ENCODE measurements around the gene FZD1. TPM values are rescaled to one million over a fixed set of nuclear protein-coding genes. Genes with fewer than 3 reads are reported as not detected.

The FZD1 gene
- total and polyA plus RNA-seq, 2 donors (not counting 1 experiment from before 2014, with no cell fraction given), result 7.6 to 12.6 TPM

GRCh38 chr7:91243591-91244301, 20.5 kb upstream of the FZD1 start:
- Histone ChIP-seq H3K27ac (ENCODE audit: insufficient read depth, low read length) (no peak overlapping the region), H4K20me1 (ENCODE audit: control insufficient read depth, extremely low read depth, insufficient read depth, low read length) (no peaks in the 10 kb centered on the region), H3K4me3 (replicated peaks in 1 of 4; ENCODE audit: control extremely low read depth in 1 of 4, insufficient read depth in 1 of 4, low read depth in 3 of 4, low read length in 4 of 4) (no peak overlapping the region), H3K79me2 (ENCODE audit: control insufficient read depth, insufficient read depth, low read length) (no peaks in the 10 kb centered on the region), H3K4me2 (ENCODE audit: extremely low read depth, insufficient read depth, low read length) (no peak overlapping the region), H2AFZ (ENCODE audit: low read length) (no peak overlapping the region), H3K4me1 (ENCODE audit: control insufficient read depth, extremely low read depth, insufficient read depth, low read length) (peaks cover 14% of the 10 kb centered on the region), H3K9ac (ENCODE audit: insufficient read depth, low read length) (no peak overlapping the region), H3K9me3 (ENCODE audit: control insufficient read depth, insufficient read depth, low read depth, low read length) (no peaks in the 10 kb centered on the region), H3K27me3 (ENCODE audit: control insufficient read depth, insufficient read depth, low read length) (no peaks in the 10 kb centered on the region), H3K36me3 (ENCODE audit: control insufficient read depth, insufficient read depth, low read length) (no peaks in the 10 kb centered on the region)
- TF ChIP-seq EZH2 (IDR thresholded peaks at IDR 0.05; ENCODE audit: low read length, missing control alignments), result no peak
- TF ChIP-seq, protein P1, sequence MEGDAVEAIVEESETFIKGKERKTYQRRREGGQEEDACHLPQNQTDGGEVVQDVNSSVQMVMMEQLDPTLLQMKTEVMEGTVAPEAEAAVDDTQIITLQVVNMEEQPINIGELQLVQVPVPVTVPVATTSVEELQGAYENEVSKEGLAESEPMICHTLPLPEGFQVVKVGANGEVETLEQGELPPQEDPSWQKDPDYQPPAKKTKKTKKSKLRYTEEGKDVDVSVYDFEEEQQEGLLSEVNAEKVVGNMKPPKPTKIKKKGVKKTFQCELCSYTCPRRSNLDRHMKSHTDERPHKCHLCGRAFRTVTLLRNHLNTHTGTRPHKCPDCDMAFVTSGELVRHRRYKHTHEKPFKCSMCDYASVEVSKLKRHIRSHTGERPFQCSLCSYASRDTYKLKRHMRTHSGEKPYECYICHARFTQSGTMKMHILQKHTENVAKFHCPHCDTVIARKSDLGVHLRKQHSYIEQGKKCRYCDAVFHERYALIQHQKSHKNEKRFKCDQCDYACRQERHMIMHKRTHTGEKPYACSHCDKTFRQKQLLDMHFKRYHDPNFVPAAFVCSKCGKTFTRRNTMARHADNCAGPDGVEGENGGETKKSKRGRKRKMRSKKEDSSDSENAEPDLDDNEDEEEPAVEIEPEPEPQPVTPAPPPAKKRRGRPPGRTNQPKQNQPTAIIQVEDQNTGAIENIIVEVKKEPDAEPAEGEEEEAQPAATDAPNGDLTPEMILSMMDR (conservative IDR thresholded peaks at IDR 0.05 in 1 of 2, IDR thresholded peaks at IDR 0.05 in 1 of 2; ENCODE audit: low read depth in 1 of 2, low read length in 2 of 2), result no peak
- DNase-seq (ENCODE audit: low read depth in 2 of 2), result peak; percentile 43 to 49

- Histone ChIP-seq H3K27me3 (ENCODE audit: control insufficient read depth, insufficient read depth, low read length) (no peaks in the 10 kb centered on the region), H3K27ac (ENCODE audit: insufficient read depth, low read length) (no peak overlapping the region)
- TF ChIP-seq EZH2 (IDR thresholded peaks at IDR 0.05; ENCODE audit: low read length, missing control alignments), result no peak
- TF ChIP-seq, protein P1 (conservative IDR thresholded peaks at IDR 0.05 in 1 of 2, IDR thresholded peaks at IDR 0.05 in 1 of 2; ENCODE audit: low read depth in 1 of 2, low read length in 2 of 2), result no peak
Observed at GRCh38 chr7:91247500-91247899, 16.7 kb upstream of the FZD1 start.

DNA sequence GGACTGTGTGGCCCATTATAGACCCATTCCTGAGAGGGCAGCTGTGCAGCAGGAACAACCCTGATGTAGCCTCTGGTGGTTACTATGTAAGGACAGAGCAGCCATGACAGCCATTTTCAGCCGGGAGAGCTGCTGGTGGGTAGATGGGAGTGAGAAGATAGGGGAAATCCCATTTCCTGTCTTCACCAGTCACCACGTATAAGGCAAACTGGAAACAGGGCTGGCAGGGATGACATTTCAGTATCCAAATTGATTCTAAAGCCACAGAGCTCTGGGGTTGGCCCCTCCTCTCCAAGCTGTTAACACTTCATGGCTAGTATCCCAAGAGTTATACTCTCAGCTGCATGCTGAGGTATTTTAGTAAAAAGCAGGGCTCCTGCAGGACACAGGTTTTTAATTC, 15.2 kb upstream of the FZD1 start:
- H3K79me2 ChIP-seq (ENCODE audit: control insufficient read depth, insufficient read depth, low read length), result no peaks in the 10 kb centered on the region
- no peak overlapping the region for H3K27ac ChIP-seq (ENCODE audit: insufficient read depth, low read length)
- H3K9ac ChIP-seq (ENCODE audit: insufficient read depth, low read length), result no peak overlapping the region
- H2AFZ ChIP-seq (ENCODE audit: low read length), result peak overlapping the region; percentile 28
- no peaks in the 10 kb centered on the region for H3K27me3 ChIP-seq (ENCODE audit: control insufficient read depth, insufficient read depth, low read length)
- no peak overlapping the region for H3K4me3 ChIP-seq (replicated peaks in 1 of 4; ENCODE audit: control extremely low read depth in 1 of 4, insufficient read depth in 1 of 4, low read depth in 3 of 4, low read length in 4 of 4)
- H3K4me2 ChIP-seq (ENCODE audit: extremely low read depth, insufficient read depth, low read length), result no peak overlapping the region
- peak in 1 of 2 donors; percentile 29 for DNase-seq (ENCODE audit: low read depth in 2 of 2)
- H3K4me1 ChIP-seq (ENCODE audit: control insufficient read depth, extremely low read depth, insufficient read depth, low read length), result no peaks in the 10 kb centered on the region
- H3K36me3 ChIP-seq (ENCODE audit: control insufficient read depth, insufficient read depth, low read length), result no peaks in the 10 kb centered on the region
- H3K9me3 ChIP-seq (ENCODE audit: control insufficient read depth, insufficient read depth, low read depth, low read length), result no peaks in the 10 kb centered on the region
- H4K20me1 ChIP-seq (ENCODE audit: control insufficient read depth, extremely low read depth, insufficient read depth, low read length), result no peaks in the 10 kb centered on the region
- no peak for TF ChIP-seq EZH2 (IDR thresholded peaks at IDR 0.05; ENCODE audit: low read length, missing control alignments)
- TF ChIP-seq, protein P1 (conservative IDR thresholded peaks at IDR 0.05 in 1 of 2, IDR thresholded peaks at IDR 0.05 in 1 of 2; ENCODE audit: low read depth in 1 of 2, low read length in 2 of 2), result no peak

More at GRCh38 chr7:91247500-91247899, 16.7 kb upstream of the FZD1 start:
- Histone ChIP-seq H3K9ac (ENCODE audit: insufficient read depth, low read length) (no peak overlapping the region), H3K9me3 (ENCODE audit: control insufficient read depth, insufficient read depth, low read depth, low read length) (no peaks in the 10 kb centered on the region), H4K20me1 (ENCODE audit: control insufficient read depth, extremely low read depth, insufficient read depth, low read length) (no peaks in the 10 kb centered on the region), H2AFZ (ENCODE audit: low read length) (no peak overlapping the region), H3K79me2 (ENCODE audit: control insufficient read depth, insufficient read depth, low read length) (no peaks in the 10 kb centered on the region), H3K36me3 (ENCODE audit: control insufficient read depth, insufficient read depth, low read length) (no peaks in the 10 kb centered on the region), H3K4me1 (ENCODE audit: control insufficient read depth, extremely low read depth, insufficient read depth, low read length) (no peaks in the 10 kb centered on the region), H3K4me3 (replicated peaks in 1 of 4; ENCODE audit: control extremely low read depth in 1 of 4, insufficient read depth in 1 of 4, low read depth in 3 of 4, low read length in 4 of 4) (no peak overlapping the region), H3K4me2 (ENCODE audit: extremely low read depth, insufficient read depth, low read length) (no peak overlapping the region)
- DNase-seq (ENCODE audit: low read depth in 2 of 2), result no peak

Data from fibroblast of lung (primary cell).